ENCODE measurements around the gene LRRC36.

Gene LRRC36

GRCh38 chr16:67326472-67327309 lies at the start of gene LRRC36, which contains the start of gene KCTD19:
LRRC36 (plus strand) TSS chr16:67326815; CDS start chr16:67326863, 48 bp downstream.
KCTD19 (minus strand) TSS chr16:67326741; CDS start chr16:67326707, 34 bp downstream.
- DNase-seq (ENCODE audit: low read depth) = peak; percentile 15

GRCh38 chr16:67277294-67277998 lies 49.2 kb upstream of the LRRC36 start:
- peak; percentile 99 for DNase-seq (ENCODE audit: low read depth)

GRCh38 chr16:67277999-67278772 lies 48.4 kb upstream of the LRRC36 start:
- peak; percentile 93 for DNase-seq (ENCODE audit: low read depth)

- DNase-seq (ENCODE audit: low read depth) = no peak
These were observed 47.8 kb upstream of the LRRC36 start for GRCh38 chr16:67278773-67279295.

GRCh38 chr16:67279296-67280089 lies 47.1 kb upstream of the LRRC36 start, which contains the start of gene PLEKHG4:
PLEKHG4 (plus strand) TSS chr16:67279532; CDS start chr16:67280045, 513 bp downstream.
- peak; percentile 76 for DNase-seq (ENCODE audit: low read depth)

GRCh38 chr16:67280090-67281015 lies 46.3 kb upstream of the LRRC36 start:
- DNase-seq (ENCODE audit: low read depth) = no peak

GRCh38 chr16:67281536-67282446 lies 44.8 kb upstream of the LRRC36 start:
- no peak for DNase-seq (ENCODE audit: low read depth)

GRCh38 chr16:67282447-67282805 lies 44.2 kb upstream of the LRRC36 start:
- DNase-seq (ENCODE audit: low read depth) = no peak

GRCh38 chr16:67283039-67283825 lies 43.4 kb upstream of the LRRC36 start:
- peak; percentile 59 for DNase-seq (ENCODE audit: low read depth)

- DNase-seq (ENCODE audit: low read depth) = no peak
These were observed 42.6 kb upstream of the LRRC36 start for GRCh38 chr16:67283826-67284555.

- DNase-seq (ENCODE audit: low read depth) = peak; percentile 44
These were observed 41.6 kb upstream of the LRRC36 start for GRCh38 chr16:67284699-67285646.

GRCh38 chr16:67286441-67287235 lies 40.0 kb upstream of the LRRC36 start:
- DNase-seq (ENCODE audit: low read depth) = peak; percentile 42

- no peak for DNase-seq (ENCODE audit: low read depth)
These were observed 38.7 kb upstream of the LRRC36 start for GRCh38 chr16:67287960-67288359.

- DNase-seq (ENCODE audit: low read depth) = no peak
These were observed 35.2 kb upstream of the LRRC36 start for GRCh38 chr16:67291461-67291860.

- no peak for DNase-seq (ENCODE audit: low read depth)
These were observed 32.4 kb upstream of the LRRC36 start for GRCh38 chr16:67294171-67294757.
